DMS53 treated with DMSO at 0.1 percent for 48 hours (cell line): Measurements from ENCODE around the gene GRB10.

ENCODE experiments used
- DNase-seq: peaks from one replicate; lab custom pipeline; 2025; ENCODE audit not compliant: unreplicated experiment; lab: John Stamatoyannopoulos, UW

Gene GRB10

GRCh38 chr7:50674896-50675835 is 107.5 kb downstream of the GRB10 start:
- DNase-seq: no peak

- no peak for DNase-seq
Measured at GRCh38 chr7:50674299-50674698, 108.4 kb downstream of the GRB10 start.

GRCh38 chr7:50673096-50673495 is 109.6 kb downstream of the GRB10 start:
- DNase-seq: no peak

GRCh38 chr7:50672045-50672444 is 110.7 kb downstream of the GRB10 start:
- DNase-seq: no peak

- no peak for DNase-seq
Measured at GRCh38 chr7:50671386-50671785, 111.3 kb downstream of the GRB10 start.

- DNase-seq: no peak
Measured at GRCh38 chr7:50669890-50670289, 112.8 kb downstream of the GRB10 start.

- no peak for DNase-seq
Measured at GRCh38 chr7:50667789-50668226, 114.9 kb downstream of the GRB10 start.

GRCh38 chr7:50667338-50667737 is 115.4 kb downstream of the GRB10 start:
- no peak for DNase-seq

GRCh38 chr7:50666124-50666496 is 116.6 kb downstream of the GRB10 start:
- DNase-seq: no peak

- no peak for DNase-seq
Measured at GRCh38 chr7:50665403-50666123, 117.1 kb downstream of the GRB10 start.

GRCh38 chr7:50664937-50665336 is 117.8 kb downstream of the GRB10 start:
- no peak for DNase-seq

- no peak for DNase-seq
Measured at GRCh38 chr7:50664461-50664922, 118.2 kb downstream of the GRB10 start.

GRCh38 chr7:50663396-50664102 is 119.1 kb downstream of the GRB10 start:
- no peak for DNase-seq

- DNase-seq: no peak
Measured at GRCh38 chr7:50662996-50663395, 119.7 kb downstream of the GRB10 start.

GRCh38 chr7:50662041-50662694 is 120.5 kb downstream of the GRB10 start:
- DNase-seq: no peak

GRCh38 chr7:50661345-50662040 is 121.2 kb downstream of the GRB10 start:
- DNase-seq: no peak

- DNase-seq: no peak
Measured at GRCh38 chr7:50660830-50661175, 121.9 kb downstream of the GRB10 start.

GRCh38 chr7:50660040-50660829 is 122.5 kb downstream of the GRB10 start:
- no peak for DNase-seq

- no peak for DNase-seq
Measured at GRCh38 chr7:50659329-50659965, 123.2 kb downstream of the GRB10 start.
